ENCODE results near the gene KHK. TPM values are rescaled to one million over a fixed set of nuclear protein-coding genes. Genes with fewer than 3 reads are reported as not detected.

Gene KHK
- polyA plus RNA-seq, 1 donor (not counting 4 experiments of a cell fraction or from before 2014, with no cell fraction given) = 0.21 TPM

DNA sequence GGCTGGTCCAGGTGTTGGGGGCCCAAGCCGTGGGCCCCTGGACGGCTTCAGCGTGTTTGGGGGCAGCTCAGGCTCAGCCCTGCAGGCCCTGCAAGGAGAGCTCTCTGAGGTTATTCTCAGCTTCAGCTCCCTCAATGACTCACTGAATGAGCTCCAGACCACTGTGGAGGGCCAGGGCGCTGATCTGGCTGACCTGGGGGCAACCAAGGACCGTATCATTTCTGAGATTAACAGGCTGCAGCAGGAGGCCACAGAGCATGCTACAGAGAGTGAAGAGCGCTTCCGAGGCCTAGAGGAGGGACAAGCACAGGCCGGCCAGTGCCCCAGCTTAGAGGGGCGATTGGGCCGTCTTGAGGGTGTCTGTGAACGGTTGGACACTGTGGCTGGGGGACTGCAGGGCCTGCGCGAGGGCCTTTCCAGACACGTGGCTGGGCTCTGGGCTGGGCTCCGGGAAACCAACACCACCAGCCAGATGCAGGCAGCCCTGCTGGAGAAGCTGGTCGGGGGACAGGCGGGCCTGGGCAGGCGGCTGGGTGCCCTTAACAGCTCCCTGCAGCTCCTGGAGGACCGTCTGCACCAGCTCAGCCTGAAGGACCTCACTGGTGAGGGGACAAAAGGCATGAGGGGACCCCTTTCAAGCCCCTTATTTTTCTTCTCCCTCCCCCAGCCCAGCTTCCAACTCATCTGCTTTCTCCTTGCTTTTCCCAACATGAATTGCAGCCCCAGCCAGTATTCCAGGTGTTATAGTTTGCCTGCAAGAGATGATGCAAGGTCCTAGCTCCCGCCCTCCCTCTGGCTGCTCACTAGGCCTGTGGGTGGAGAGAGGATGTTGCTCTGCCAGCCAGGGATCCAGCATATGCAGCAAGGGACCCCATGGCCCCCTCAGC lies 2.9 kb upstream of the KHK start:
- Histone ChIP-seq H3K9ac (ENCODE audit: control insufficient read depth, extremely low read depth, insufficient read depth, low read length) (no peak overlapping the region), H3K4me3 (ENCODE audit: control insufficient read depth in 2 of 3, extremely low read depth in 1 of 3, insufficient read depth in 2 of 3, low read depth in 1 of 3, low read length in 3 of 3) (no peak overlapping the region), H3K79me2 (ENCODE audit: control insufficient read depth, insufficient read depth, low read length) (no peaks in the 10 kb centered on the region), H3K36me3 (ENCODE audit: control insufficient read depth in 2 of 2, extremely low read depth in 1 of 2, insufficient read depth in 2 of 2, low read length in 2 of 2) (no peaks in the 10 kb centered on the region), H2AFZ (ENCODE audit: control insufficient read depth, low read length) (no peak overlapping the region), H3K9me3 (ENCODE audit: control insufficient read depth, low read depth, low read length) (no peaks in the 10 kb centered on the region), H3K4me2 (ENCODE audit: control insufficient read depth, extremely low read depth, insufficient read depth, low read depth, low read length) (no peak overlapping the region), H3K27me3 (ENCODE audit: control insufficient read depth, extremely low read depth, insufficient read depth, low read length) (no peaks in the 10 kb centered on the region), H3K27ac (ENCODE audit: control insufficient read depth, insufficient read depth, low read length) (no peak overlapping the region), H3K4me1 (ENCODE audit: control insufficient read depth, extremely low read depth, insufficient read depth, low read length) (peaks cover 18% of the 10 kb centered on the region), H3K9me1 (ENCODE audit: control insufficient read depth, extremely low read depth, insufficient read depth, low read length) (no peaks in the 10 kb centered on the region), H4K20me1 (ENCODE audit: control insufficient read depth, extremely low read depth, insufficient read depth, low read length) (no peaks in the 10 kb centered on the region)
- no peak for FAIRE-seq
- DNase-seq (ENCODE audit: low read depth, low spot score) = no peak
- dilution Hi-C loops (cut with MboI; ENCODE audit: extremely low pct_ligation_motif_present, low sequenced_read_pairs) = no loop called here
- no peak for TF ChIP-seq EZH2 (IDR thresholded peaks at IDR 0.05; ENCODE audit: low read length)
- TF ChIP-seq CTCF (optimal IDR thresholded peaks at IDR 0.05 in 1 of 3, IDR thresholded peaks at IDR 0.05 in 1 of 3, conservative IDR thresholded peaks at IDR 0.05 in 1 of 3; ENCODE audit: extremely low read depth in 1 of 3, insufficient read depth in 2 of 3, low read length in 3 of 3) = no peak

- DNase-seq (ENCODE audit: low read depth, low spot score) = no peak
- Histone ChIP-seq H3K36me3 (ENCODE audit: control insufficient read depth in 2 of 2, extremely low read depth in 1 of 2, insufficient read depth in 2 of 2, low read length in 2 of 2) (no peaks in the 10 kb centered on the region), H3K9me3 (ENCODE audit: control insufficient read depth, low read depth, low read length) (no peaks in the 10 kb centered on the region), H3K4me1 (ENCODE audit: control insufficient read depth, extremely low read depth, insufficient read depth, low read length) (peaks cover 18% of the 10 kb centered on the region), H3K79me2 (ENCODE audit: control insufficient read depth, insufficient read depth, low read length) (no peaks in the 10 kb centered on the region), H3K4me2 (ENCODE audit: control insufficient read depth, extremely low read depth, insufficient read depth, low read depth, low read length) (no peak overlapping the region), H3K9me1 (ENCODE audit: control insufficient read depth, extremely low read depth, insufficient read depth, low read length) (no peaks in the 10 kb centered on the region), H4K20me1 (ENCODE audit: control insufficient read depth, extremely low read depth, insufficient read depth, low read length) (no peaks in the 10 kb centered on the region), H3K27me3 (ENCODE audit: control insufficient read depth, extremely low read depth, insufficient read depth, low read length) (no peaks in the 10 kb centered on the region), H3K9ac (ENCODE audit: control insufficient read depth, extremely low read depth, insufficient read depth, low read length) (no peak overlapping the region), H2AFZ (ENCODE audit: control insufficient read depth, low read length) (no peak overlapping the region), H3K4me3 (ENCODE audit: control insufficient read depth in 2 of 3, extremely low read depth in 1 of 3, insufficient read depth in 2 of 3, low read depth in 1 of 3, low read length in 3 of 3) (no peak overlapping the region), H3K27ac (ENCODE audit: control insufficient read depth, insufficient read depth, low read length) (no peak overlapping the region)
- dilution Hi-C loops (cut with MboI; ENCODE audit: extremely low pct_ligation_motif_present, low sequenced_read_pairs) = no loop called here
- TF ChIP-seq CTCF (optimal IDR thresholded peaks at IDR 0.05 in 1 of 3, IDR thresholded peaks at IDR 0.05 in 1 of 3, conservative IDR thresholded peaks at IDR 0.05 in 1 of 3; ENCODE audit: extremely low read depth in 1 of 3, insufficient read depth in 2 of 3, low read length in 3 of 3) (no peak), EZH2 (IDR thresholded peaks at IDR 0.05; ENCODE audit: low read length) (no peak)
- FAIRE-seq = no peak
Measured at GRCh38 chr2:27084297-27085061, 2.1 kb upstream of the KHK start.

All from keratinocyte (primary cell).